Thoracic aorta (tissue), 2 donors: ENCODE measurements around the gene GOLGA8B. TPM values are rescaled to one million over a fixed set of nuclear protein-coding genes. Genes with fewer than 3 reads are reported as not detected.
"Not testable (repeated sequence)": the region's sequence is repeated elsewhere in the genome, so short reads cannot be mapped to it uniquely, and the experiment has no call there.

Source experiments
- ATAC-seq: fragments of 150-250 bp; one replicate; pipeline ENCODE4 v1.8.0; 2017; ENCODE audit warnings: low read depth; ENCODE audit not compliant: insufficient number of reproducible peaks, low FRiP score
- DNase-seq: peaks from one replicate; pipeline ENCODE4 v3.0.0-alpha.2; 2020; ENCODE audit warnings: low spot score
- H3K27ac ChIP-seq, 2 donors: fragments of 200-600 bp; sonication (generic); 1 replicate in 1 of 2; 2 replicates in 1 of 2; pipeline ENCODE4 v1.5.1; 2016; ENCODE audit warnings: mild to moderate bottlenecking in 2 of 2, moderate library complexity in 2 of 2
- H3K27me3 ChIP-seq: fragments of 200-600 bp; sonication (generic); replicated peaks from 2 replicates; pipeline ENCODE4 v1.6.0; 2016; ENCODE audit warnings: mild to moderate bottlenecking; ENCODE audit not compliant: insufficient read depth
- H3K36me3 ChIP-seq: fragments of 200-600 bp; sonication (generic); one replicate; pipeline ENCODE4 v1.5.1; 2016
- H3K4me1 ChIP-seq, 2 donors: fragments of 200-600 bp; sonication (generic); 1 replicate in 1 of 2; 2 replicates in 1 of 2; pipeline versions ENCODE4 v1.5.1 to v1.6.0; 2016; ENCODE audit warnings: low read depth in 2 of 2, mild to moderate bottlenecking in 1 of 2; ENCODE audit not compliant: control insufficient read depth in 1 of 2
- H3K4me3 ChIP-seq: fragments of 200-600 bp; sonication (generic); 2 replicates; pipeline ENCODE4 v1.5.1; 2016; ENCODE audit warnings: mild to moderate bottlenecking
- H3K9me3 ChIP-seq: fragments of 200-600 bp; sonication (generic); 2 replicates; pipeline ENCODE4 v1.5.1; 2016
- CTCF ChIP-seq: fragments of 200-600 bp; sonication (generic); IDR thresholded peaks from one replicate; pipeline ENCODE4 v1.5.1; 2019; ENCODE audit warnings: antibody characterized with exemption
- total RNA-seq, 2 donors: library from RNA; depleted of rRNA; stranded (reverse); fragments of >200 nt; gene quantifications; one replicate each; pipeline versions ENCODE4 v1.1.0 to v1.2.3, GENCODE V29; 2016

The GOLGA8B gene
- total RNA-seq, 2 donors from 2014 or later: 146 to 184 TPM

- H3K27me3 ChIP-seq: no peaks in the 10 kb centered on the region
- peak; percentile 45 for DNase-seq
- peak; percentile 92 for ATAC-seq
- no peaks in the 10 kb centered on the region for H3K36me3 ChIP-seq
- H3K4me3 ChIP-seq: peak overlapping the region; percentile 66
- peak overlapping the region; percentile 15 to 50 for H3K27ac ChIP-seq
- TF ChIP-seq CTCF: peak; percentile 76
- peaks cover 7 to 10% of the 10 kb centered on the region in 2 donors for H3K4me1 ChIP-seq
- H3K9me3 ChIP-seq: no peaks in the 10 kb centered on the region
These were observed 4.7 kb upstream of the GOLGA8B start for GRCh38 chr15:34588046-34588674.

- not testable (repeated sequence) for ATAC-seq, H3K36me3 ChIP-seq, H3K27me3 ChIP-seq, H3K4me3 ChIP-seq, H3K27ac ChIP-seq, DNase-seq, H3K9me3 ChIP-seq
- peaks cover 17 to 25% of the 10 kb centered on the region in 2 donors for H3K4me1 ChIP-seq
These were observed 2.5 kb upstream of the GOLGA8B start for GRCh38 chr15:34585966-34586365.

GRCh38 chr15:34584996-34585395 lies 1.5 kb upstream of the GOLGA8B start:
- no peak for DNase-seq
- TF ChIP-seq CTCF: no peak
- H3K9me3 ChIP-seq: no peaks in the 10 kb centered on the region

GRCh38 chr15:34584330-34584668 lies 848 bp upstream of the GOLGA8B start:
- no peak for DNase-seq
- Histone ChIP-seq H3K27ac (no peak overlapping the region), H3K4me1 (peaks cover 17 to 39% of the 10 kb centered on the region in 2 donors), H3K27me3 (no peaks in the 10 kb centered on the region), H3K9me3 (no peaks in the 10 kb centered on the region), H3K4me3 (peak overlapping the region; percentile 97), H3K36me3 (no peaks in the 10 kb centered on the region)
- ATAC-seq: no peak
- no peak for TF ChIP-seq CTCF

More at GRCh38 chr15:34584996-34585395, 1.5 kb upstream of the GOLGA8B start:
- ATAC-seq: no peak
- Histone ChIP-seq H3K27ac (no peak overlapping the region), H3K4me3 (no peak overlapping the region), H3K4me1 (peaks cover 17 to 35% of the 10 kb centered on the region in 2 donors), H3K27me3 (no peaks in the 10 kb centered on the region), H3K36me3 (no peaks in the 10 kb centered on the region)

GRCh38 chr15:34582461-34583371 lies 735 bp downstream of the GOLGA8B start:
- ATAC-seq (no peak), DNase-seq (no peak)
- H3K36me3 ChIP-seq: no peaks in the 10 kb centered on the region
- H3K9me3 ChIP-seq: no peaks in the 10 kb centered on the region
- peak overlapping the region in 1 of 2 donors; percentile 13 for H3K27ac ChIP-seq
- peaks cover 14 to 34% of the 10 kb centered on the region in 2 donors for H3K4me1 ChIP-seq
- peak overlapping the region; percentile 97 for H3K4me3 ChIP-seq
- H3K27me3 ChIP-seq: no peaks in the 10 kb centered on the region
- TF ChIP-seq CTCF: no peak

- Histone ChIP-seq H3K4me1 (peaks cover 14 to 34% of the 10 kb centered on the region in 2 donors), H3K4me3 (peak overlapping the region; percentile 97)
- not testable (repeated sequence) for ATAC-seq, H3K27ac ChIP-seq, DNase-seq, H3K9me3 ChIP-seq, H3K27me3 ChIP-seq, H3K36me3 ChIP-seq
These were observed 1.6 kb downstream of the GOLGA8B start for GRCh38 chr15:34581687-34582460.
